Keratinocyte (primary cell): ENCODE data around the gene BABAM2.

ENCODE experiments used
- CTCF ChIP-seq, 3 experiments: IDR thresholded peaks in 1 of 3; conservative IDR thresholded peaks in 1 of 3; optimal IDR thresholded peaks in 1 of 3; 2 replicates in 2 of 3; 3 replicates in 1 of 3; pipeline versions ENCODE3 to v1.5.1; 2011; ENCODE audit warnings: low read length in 3 of 3, mild to moderate bottlenecking in 3 of 3, moderate library complexity in 2 of 3, control low read depth in 1 of 3, inconsistent platforms in 1 of 3; ENCODE audit not compliant: insufficient read depth in 2 of 3; ENCODE audit errors: extremely low read depth in 1 of 3
- EZH2 ChIP-seq: IDR thresholded peaks from one replicate; pipeline ENCODE4 v1.6.1; 2012; ENCODE audit warnings: inconsistent platforms, mild to moderate bottlenecking, low read length, moderate library complexity

- TF ChIP-seq EZH2 (no peak), CTCF (optimal IDR thresholded peaks at IDR 0.05 in 1 of 3, IDR thresholded peaks at IDR 0.05 in 1 of 3, conservative IDR thresholded peaks at IDR 0.05 in 1 of 3; ENCODE audit: extremely low read depth in 1 of 3, insufficient read depth in 2 of 3, low read length in 3 of 3) (no peak)
These were observed 35.4 kb downstream of the BABAM2 start for GRCh38 chr2:27925766-27926472.
